HG03060 (cell line): Measurements from ENCODE around the gene AMOTL1.

ENCODE experiments used
- ATAC-seq: cut with Tn5 transposase; IDR thresholded peaks from one replicate; pipeline ENCODE4 v1.9.1; 2021; ENCODE audit warnings: low read depth, moderate number of reproducible peaks; ENCODE audit not compliant: unreplicated experiment

Gene AMOTL1

GRCh38 chr11:94871491-94872185, 103.5 kb downstream of the AMOTL1 start:
- ATAC-seq = no peak

DNA sequence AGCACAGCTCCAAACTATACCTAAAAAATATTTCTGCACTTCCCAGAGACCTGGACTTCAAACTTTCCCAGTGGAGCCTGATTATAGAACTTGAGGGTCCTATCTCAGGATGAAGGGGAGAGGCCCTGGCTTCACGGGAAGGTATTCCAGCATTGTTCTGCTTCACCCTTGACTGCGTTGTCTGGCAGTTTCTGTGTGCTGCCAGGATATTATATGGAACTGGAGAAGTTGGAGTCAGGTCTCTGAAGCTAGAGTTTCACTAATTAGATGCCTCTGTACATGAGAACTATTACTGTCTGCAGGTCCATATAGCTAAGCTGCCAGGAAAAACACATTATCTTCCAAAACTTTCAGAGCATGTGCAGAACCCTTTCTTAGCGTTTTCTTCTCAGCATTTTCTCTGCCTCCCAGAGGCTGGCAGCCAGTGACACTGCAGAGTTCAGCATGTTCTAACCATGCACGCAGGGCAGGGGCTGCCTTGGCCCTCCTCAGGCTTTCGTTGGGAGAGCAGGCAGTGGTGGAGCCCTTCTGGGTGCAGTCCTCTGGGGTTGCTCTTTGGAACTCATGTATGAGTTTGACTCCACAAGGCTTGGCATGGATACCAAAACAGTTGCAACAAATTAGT, 105.9 kb downstream of the AMOTL1 start:
- ATAC-seq = no peak

- no peak for ATAC-seq
Observed at GRCh38 chr11:94876222-94876621, 108.1 kb downstream of the AMOTL1 start.

- ATAC-seq = peak; percentile 97
Observed at GRCh38 chr11:94876645-94877442, 108.7 kb downstream of the AMOTL1 start.

- ATAC-seq = no peak
Observed at GRCh38 chr11:94877443-94878200, 109.5 kb downstream of the AMOTL1 start.

DNA sequence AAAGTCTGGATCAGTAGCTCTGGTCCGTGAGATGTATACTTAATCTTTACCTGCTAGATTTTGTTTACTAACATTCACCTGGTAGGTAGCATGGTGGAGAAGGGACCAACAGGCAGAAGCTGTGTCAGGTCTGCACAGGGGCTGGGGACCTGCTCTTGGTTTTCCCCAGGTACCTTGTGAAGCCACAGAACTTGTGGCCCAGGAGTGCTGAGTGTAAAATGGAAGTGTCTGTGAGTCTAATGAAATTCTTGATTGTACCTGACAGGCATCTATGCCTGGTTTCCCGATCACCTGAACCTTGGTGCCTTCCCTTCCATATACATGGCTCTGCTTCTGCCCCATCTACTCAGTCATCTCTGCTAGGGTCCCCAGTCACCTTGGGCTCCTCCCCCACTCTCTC, 110.8 kb downstream of the AMOTL1 start:
- no peak for ATAC-seq

DNA sequence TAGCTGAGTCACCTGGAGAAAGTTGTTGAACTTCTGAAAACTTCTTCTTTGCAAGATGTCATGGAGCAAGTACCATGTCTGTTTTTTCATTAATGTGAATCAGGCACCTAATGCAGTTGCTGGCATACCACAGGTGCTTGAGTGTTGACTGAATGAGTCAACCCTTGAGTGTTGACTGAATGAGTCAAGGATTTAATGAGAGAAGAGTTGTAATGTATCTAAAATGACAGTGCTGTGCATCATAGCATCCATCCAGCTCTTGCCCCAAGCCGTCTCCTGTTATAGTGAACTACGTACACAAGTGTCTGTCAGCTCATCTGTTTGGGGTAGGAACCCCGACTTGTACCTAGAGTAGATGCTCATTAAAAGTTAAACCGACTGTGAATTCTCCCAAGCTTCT, 112.1 kb downstream of the AMOTL1 start:
- no peak for ATAC-seq

DNA sequence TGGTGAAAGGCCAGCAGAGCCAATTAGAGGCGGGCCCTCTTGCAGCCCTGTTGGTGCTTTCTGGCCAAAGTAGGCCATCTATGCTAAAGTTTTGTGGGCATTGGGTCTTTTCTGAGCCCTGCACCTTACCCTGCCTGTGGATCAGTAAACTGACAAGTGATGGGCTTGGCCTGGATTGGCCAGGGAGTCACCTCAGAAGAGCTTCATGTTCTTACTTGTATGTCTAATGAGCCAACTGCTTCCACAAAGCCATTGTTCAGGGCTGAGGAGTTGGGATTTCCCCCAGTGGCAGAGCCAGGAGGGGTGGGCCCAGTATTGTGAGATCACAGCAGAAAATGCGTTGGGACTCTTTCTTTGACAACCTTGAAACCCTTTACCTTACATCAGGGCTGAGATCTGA, 114.8 kb downstream of the AMOTL1 start:
- ATAC-seq = no peak

GRCh38 chr11:94883878-94884277, 115.7 kb downstream of the AMOTL1 start:
- ATAC-seq = no peak

DNA sequence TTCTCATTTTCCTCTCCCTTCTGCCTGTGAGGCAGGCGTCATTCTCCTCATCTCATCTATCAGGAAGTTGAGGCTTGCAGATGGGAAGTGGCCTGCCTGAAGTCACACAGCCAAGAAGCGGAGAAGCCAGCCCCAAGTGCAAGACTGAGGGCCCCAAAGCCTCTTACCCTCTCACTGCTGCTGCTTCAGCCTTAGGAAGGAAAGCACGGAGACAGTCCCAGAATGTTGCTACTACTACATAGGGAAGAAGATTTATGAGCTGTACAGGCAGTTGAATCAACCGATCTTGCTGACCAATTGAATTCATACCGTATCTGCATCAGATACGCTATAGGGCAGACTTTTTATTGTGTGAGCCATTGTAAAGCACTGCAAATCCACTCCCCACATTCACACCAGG, 116.2 kb downstream of the AMOTL1 start:
- ATAC-seq = no peak

- peak; percentile 75 for ATAC-seq
Observed at GRCh38 chr11:94885133-94885532, 117.0 kb downstream of the AMOTL1 start.

- ATAC-seq = peak; percentile 2
Observed at GRCh38 chr11:94885581-94885980, 117.4 kb downstream of the AMOTL1 start.

DNA sequence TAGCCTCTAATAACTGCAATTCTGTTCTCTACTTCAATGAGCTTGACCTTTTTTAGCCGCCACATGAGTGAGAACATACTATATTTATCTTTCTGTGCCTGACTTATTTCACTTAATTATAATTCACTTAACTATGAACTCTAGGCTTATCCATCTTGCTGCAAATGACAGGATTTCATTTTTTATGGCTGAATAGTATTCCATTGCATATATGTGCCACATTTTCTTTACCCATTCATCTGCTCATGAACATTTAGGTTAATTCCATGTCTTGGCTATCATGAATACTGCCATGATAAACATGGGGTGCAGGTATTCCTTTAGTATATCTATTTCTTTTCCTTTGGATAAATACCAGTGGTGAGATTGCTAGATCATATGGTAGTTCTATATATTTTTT, 120.0 kb downstream of the AMOTL1 start:
- ATAC-seq = no peak

- ATAC-seq = no peak
Observed at GRCh38 chr11:94895451-94895850, 127.3 kb downstream of the AMOTL1 start.

DNA sequence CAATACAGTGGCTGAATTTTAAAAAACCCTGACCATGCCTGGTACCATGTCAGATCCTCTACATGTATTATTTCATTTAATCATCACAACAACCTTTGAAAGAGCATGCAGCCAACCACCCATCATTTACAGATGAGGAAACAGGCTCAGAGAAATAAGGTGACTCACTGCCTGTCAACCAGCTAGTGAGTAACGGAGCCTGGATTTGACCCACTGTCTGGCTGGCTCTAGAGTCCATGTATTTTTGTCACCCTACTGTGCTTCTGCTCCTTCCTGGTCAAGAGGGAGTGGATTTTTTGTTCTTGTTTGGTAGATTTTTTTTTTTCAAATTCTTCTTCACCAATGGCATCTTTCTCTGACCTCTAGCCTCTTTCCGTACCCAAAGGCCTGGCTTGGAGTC, 127.8 kb downstream of the AMOTL1 start:
- no peak for ATAC-seq

- no peak for ATAC-seq
Observed at GRCh38 chr11:94897330-94897768, 129.2 kb downstream of the AMOTL1 start.

GRCh38 chr11:94907226-94907625, 139.1 kb downstream of the AMOTL1 start:
- ATAC-seq = no peak

GRCh38 chr11:94909371-94909820, 141.2 kb downstream of the AMOTL1 start:
- ATAC-seq = no peak

DNA sequence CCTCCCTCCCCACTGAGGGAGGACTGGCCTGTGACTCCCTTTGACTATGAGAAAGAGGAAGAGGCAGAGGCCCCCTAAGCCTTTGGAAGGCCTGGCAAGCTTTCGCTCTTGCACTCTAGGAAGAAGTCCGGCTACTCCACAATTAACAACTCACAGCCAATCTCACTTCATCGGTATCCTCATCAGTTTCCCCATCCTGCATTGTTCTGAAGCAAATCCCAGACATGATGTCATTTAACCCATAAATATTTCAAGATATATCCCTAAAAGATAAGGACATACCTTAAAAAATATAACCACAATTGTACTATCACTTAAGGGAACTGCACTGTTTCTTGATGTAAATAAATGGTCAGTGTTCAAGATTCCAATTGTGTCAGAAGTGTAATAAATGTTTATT, 142.1 kb downstream of the AMOTL1 start:
- ATAC-seq = no peak

DNA sequence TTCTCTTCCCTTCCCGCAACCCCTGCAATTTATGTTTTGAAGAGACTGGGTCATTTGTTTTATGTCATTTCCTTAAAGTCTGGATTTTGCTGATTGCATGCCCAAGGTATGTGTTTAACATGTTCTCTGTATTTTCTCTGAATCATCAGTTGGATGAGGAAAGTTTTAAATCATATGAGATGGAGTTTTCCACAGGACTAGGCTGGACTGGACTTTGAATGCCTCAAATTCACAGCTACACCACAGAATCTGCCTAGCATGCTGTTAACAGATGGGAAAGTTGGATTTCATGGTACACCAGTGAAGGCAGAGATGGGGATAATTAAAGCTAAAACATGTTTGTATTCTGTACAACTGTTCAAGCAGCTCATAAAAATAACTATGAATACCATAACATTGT, 142.6 kb downstream of the AMOTL1 start:
- ATAC-seq = no peak

DNA sequence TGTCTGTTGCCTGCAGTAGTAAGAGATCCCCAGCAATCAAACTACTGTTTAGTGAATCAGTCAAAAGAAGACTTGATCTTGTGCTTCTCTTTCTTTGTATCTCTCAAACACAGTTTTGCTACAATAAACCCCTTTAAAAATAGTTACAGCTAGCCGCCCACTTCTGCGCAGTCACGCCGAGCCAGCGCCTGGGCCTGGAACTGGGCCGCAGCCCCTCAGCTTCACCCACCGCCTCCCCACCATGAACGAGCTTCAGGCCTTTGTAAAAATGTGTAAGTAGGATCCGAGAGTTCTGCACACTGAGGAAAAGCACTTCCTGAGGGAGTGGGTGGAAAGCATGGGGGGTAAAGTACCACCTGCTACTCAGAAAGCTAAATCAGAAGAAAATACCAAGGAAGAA, 144.7 kb downstream of the AMOTL1 start:
- ATAC-seq = no peak
